KOPT-K1 (cell line): ENCODE results near the gene DNAJB12.

Experiments
- H3K27ac ChIP-seq: fragments of 200-600 bp; sonication (generic); 2 replicates; pipeline ENCODE4 v1.5.1; 2016; ENCODE audit warnings: antibody characterized with exemption, mild to moderate bottlenecking, low read depth, low read length; ENCODE audit not compliant: poor library complexity, severe bottlenecking
- H3K36me3 ChIP-seq: fragments of 200-600 bp; sonication (generic); 2 replicates; pipeline ENCODE4 v1.5.1; 2017; ENCODE audit warnings: antibody characterized with exemption, mild to moderate bottlenecking, low read length, moderate library complexity; ENCODE audit not compliant: insufficient read depth
- H3K9me3 ChIP-seq: fragments of 200-600 bp; sonication (generic); 2 replicates; pipeline ENCODE4 v1.5.1; 2017; ENCODE audit warnings: antibody characterized with exemption, low read length, mild to moderate bottlenecking; ENCODE audit not compliant: insufficient read depth, poor library complexity, severe bottlenecking

The DNAJB12 gene

GRCh38 chr10:72340510-72341261, 14.0 kb downstream of the DNAJB12 start:
- no peak overlapping the region for H3K27ac ChIP-seq
- H3K36me3 ChIP-seq = peaks cover 95% of the 10 kb centered on the region
- H3K9me3 ChIP-seq = no peaks in the 10 kb centered on the region

DNA sequence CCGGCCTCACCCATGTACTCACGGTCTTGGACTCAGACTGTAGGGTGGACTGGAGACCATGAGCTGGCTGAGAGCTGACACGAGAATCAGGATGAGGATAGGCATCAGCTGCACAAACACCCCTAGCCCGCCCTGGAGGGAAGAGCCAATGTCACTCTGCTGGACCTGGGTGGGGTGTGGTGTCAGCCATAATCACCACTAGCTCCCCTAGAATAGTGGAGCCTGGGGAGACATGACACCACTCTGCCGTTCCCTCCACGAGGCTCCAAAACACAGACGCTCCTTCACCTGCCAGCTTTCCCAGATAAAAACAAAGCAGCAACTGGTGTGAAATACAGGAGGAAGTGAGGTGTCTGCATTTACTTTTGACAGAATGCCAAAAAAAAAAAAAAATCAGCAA, 16.5 kb downstream of the DNAJB12 start:
- Histone ChIP-seq H3K27ac (no peak overlapping the region), H3K9me3 (no peaks in the 10 kb centered on the region), H3K36me3 (peaks cover 78% of the 10 kb centered on the region)

DNA sequence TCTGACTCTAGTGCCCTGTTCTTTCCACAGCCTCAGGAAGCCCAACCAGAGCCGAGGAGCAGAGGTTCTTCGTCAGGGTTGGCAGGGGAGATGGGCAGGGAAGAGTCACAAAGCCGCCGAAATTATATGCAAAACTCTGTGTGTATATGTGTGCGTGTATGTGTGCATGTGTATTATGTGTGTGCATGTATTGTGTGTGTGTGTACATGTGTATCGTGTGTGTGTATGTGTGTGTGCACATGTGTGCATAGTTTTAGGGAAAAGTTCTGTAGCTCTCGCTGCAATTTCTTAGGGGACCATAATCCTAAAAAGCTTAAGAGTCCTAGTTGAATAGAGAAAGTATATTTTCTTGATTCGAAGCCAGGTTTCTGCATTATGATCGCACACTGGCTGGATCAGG, 17.0 kb downstream of the DNAJB12 start:
- no peaks in the 10 kb centered on the region for H3K9me3 ChIP-seq
- no peak overlapping the region for H3K27ac ChIP-seq
- H3K36me3 ChIP-seq = peaks cover 74% of the 10 kb centered on the region

DNA sequence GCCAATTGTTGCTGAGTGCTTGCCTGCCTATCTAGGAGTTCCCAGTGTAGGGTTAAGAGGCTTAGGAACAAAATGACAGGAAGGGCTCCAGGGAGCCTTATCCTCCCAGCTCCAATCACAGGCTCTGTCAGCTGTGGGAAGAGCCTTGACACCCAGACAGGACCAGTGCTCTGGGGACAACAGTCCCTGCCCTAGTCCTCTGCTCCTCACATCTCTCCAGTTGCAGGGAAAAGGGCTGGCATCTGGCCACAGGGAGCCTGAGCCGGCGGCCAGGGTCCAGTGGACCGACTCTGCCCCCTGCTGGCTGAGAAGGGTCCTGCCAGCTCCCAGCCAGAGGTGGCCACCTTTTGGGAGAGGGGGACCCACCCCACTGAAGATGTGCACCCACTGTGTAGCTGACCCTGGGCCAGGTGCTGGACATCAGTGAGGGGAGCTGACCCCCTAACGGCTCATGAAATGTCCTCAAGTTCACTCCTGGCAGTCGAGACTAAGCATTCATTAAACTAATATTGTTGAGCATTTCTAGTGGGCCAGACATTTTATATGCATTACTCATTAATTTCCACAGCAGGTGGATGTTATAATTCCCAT, 17.6 kb downstream of the DNAJB12 start:
- peak overlapping the region; percentile 90 for H3K27ac ChIP-seq
- H3K36me3 ChIP-seq = peaks cover 68% of the 10 kb centered on the region
- H3K9me3 ChIP-seq = no peaks in the 10 kb centered on the region

- peak overlapping the region; percentile 90 for H3K27ac ChIP-seq
- no peaks in the 10 kb centered on the region for H3K9me3 ChIP-seq
- H3K36me3 ChIP-seq = peaks cover 61% of the 10 kb centered on the region
Observed at GRCh38 chr10:72336259-72337038, 18.3 kb downstream of the DNAJB12 start.

DNA sequence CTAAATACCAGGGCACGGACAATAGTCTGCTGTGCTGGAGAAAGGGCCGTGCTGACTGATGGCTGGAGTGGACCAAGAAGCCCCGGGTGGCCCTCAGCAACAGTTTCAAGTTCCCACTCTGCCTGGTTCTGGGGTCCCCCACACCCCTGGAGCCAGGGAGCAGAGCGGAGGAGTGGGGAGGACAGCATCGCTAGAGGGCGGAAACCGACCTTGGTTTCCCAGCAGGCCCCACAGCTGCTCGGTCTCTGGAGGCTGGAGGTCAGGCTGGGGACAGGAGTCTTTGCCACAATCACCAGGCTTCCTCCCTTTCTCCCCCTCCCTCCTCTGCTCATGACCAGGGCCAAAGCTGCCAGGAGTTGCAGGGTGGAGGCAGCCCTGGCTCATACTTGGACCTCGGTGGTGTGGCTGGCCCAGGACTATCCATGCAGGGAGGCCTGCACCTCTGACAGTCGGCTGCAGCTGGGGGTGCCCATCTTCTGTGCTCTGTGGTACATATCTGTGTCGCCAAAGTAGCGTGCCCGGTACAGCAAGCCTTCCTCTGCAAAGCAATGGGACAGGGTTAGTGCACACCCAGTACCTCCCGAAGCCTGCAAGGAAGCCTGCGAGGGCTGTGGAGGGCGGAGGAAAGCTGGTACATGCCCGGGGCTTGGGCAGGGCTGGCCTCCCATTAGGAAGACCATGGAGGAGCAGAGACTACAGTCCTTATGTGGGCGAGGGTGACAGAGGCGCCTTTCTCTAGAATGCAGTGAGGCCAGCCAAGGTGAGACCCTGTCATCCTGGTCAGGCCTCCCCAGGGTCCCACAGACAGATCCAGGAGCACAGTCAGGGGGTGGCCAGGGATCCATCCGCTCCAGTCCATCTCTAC, 19.1 kb downstream of the DNAJB12 start:
- peak overlapping the region; percentile 90 for H3K27ac ChIP-seq
- H3K36me3 ChIP-seq = peaks cover 53% of the 10 kb centered on the region
- no peaks in the 10 kb centered on the region for H3K9me3 ChIP-seq

DNA sequence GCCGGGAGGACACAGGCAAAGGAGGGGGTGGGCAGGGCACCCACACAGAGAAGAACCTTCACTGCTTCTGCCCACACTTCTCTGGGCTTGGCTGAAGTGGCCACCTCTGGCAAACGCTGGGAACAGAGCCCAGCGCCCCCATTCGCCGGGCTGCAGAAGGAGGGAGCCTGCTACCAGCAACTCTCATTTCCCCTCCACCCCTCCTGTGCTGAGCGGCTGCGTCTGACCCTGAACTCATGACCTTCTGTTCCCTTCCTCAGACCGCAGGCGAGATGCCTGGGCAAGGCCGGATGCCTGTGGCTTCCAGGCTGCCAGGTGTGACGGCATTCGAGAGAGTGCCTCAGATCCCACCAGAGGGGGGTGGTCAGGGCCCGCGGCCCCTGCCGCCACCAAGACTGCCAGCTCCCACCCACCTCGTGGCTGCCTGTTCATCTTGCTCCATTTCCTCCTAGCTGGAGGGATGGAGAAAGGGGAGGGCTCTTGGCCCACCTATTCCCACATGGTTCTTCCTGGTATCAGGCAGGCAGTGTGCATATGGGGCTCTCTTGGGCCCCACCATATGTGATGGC, 19.8 kb downstream of the DNAJB12 start:
- Histone ChIP-seq H3K36me3 (peaks cover 46% of the 10 kb centered on the region), H3K27ac (peak overlapping the region; percentile 90), H3K9me3 (no peaks in the 10 kb centered on the region)

DNA sequence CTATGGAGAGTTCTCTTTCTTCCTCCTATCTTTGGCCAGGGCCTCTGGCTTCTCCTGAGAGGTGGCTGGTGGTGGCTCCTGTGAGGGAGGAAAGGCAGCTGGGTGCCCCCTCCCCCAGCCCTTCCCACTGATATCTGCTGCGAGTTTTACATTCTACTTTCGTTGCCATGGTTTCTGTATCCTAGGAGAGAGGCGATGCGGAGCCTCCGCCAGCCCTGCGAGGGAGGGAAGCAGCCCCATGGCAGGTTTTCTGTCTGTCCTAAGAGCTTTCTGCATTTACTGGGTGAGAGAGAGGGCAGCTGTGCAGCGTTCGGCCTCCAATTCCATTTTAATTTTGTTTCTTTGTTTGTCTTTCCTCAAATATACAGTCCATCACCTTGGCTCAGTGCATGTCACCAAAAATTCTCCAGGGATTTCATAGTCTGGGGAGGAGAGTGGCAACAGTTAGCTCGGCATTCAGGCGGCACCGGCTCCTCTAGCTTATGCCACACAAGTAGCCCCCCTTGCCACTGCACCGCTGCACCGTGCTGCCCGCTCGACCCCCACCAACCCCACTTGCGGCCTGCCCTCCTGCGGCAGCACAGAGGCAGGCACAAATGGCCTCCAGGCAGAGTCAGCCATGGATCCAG, 20.4 kb downstream of the DNAJB12 start:
- H3K36me3 ChIP-seq = peaks cover 40% of the 10 kb centered on the region
- H3K27ac ChIP-seq = peak overlapping the region; percentile 90

DNA sequence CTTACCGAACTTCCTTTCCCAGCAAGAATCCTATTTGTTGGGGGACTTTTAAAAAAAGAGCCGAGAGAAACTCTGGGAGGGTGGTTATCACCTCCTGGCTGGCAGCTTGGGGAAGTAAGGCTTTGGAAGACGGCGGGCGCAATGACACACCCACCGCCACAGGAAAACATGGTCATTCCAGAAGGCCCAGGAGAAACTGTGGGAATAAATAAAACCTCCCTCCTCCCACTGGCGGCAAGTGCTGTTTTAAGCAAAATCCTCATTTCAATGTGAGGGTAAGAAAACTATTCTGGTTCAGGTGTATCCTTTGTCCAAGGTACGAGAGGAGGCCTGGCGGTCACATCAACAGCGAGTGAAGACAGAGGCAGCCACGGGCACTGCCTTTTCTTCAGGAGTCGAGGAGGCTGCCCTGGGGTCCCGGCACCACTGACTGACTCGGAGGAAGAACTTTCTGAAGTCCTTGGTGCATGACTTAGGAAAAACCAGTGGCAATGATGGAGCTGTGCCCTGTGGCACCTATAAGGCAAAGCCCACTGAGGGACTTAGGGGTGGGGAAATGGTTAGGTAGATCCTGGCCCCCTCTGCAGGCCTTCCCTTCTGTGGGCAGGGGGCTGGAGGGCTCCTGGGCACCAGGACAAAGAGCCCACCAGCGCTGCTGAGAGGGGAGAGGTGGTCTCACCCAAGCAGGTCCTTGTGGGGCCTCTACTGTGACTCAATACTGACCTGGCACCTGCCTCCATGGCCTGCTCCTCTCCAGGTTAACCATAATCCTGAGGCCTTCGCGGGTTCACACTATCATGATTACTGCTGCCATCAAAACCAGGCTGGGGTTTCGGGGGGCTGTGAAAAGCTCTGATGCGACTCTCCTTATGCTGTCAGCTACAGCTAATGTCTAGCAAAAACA, 21.4 kb downstream of the DNAJB12 start:
- Histone ChIP-seq H3K9me3 (no peaks in the 10 kb centered on the region), H3K36me3 (peaks cover 30% of the 10 kb centered on the region), H3K27ac (peak overlapping the region; percentile 90)

More for the DNA sequence above, 20.4 kb downstream of the DNAJB12 start:
- no peaks in the 10 kb centered on the region for H3K9me3 ChIP-seq

DNA sequence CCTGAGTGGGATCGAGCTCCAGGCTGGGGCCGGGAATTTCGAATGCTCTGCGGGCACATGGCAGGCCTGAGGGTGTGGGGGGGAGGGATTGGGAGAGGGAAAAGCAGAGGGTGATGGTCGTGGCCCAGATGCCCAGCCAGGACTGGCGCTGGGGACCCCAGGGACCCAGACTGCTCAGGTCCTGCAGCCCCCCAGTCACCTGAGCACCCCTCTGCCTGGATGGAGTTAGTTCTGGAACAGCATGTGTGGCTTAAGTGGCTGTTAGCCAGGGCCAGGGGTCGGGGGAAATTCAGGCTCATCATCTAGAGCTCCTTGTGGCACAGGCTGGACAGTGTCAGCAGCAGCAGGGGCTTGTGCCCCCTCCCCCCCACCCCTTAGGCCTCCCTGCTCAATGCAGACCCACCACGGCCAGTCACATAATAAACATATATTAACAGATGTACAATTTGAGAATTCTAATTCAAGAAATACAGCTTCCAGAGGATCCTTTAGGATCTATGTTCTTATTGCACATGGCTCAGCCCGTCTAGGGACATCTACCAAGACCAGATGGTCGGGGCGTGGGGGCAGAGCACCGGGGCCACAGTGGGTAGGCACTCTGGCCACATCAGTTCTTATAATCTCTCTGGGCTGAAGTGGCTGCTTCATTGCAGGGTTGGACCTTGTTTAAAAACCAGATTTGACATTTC, 22.2 kb downstream of the DNAJB12 start:
- H3K9me3 ChIP-seq = no peaks in the 10 kb centered on the region
- peaks cover 22% of the 10 kb centered on the region for H3K36me3 ChIP-seq
- peak overlapping the region; percentile 90 for H3K27ac ChIP-seq

GRCh38 chr10:72331575-72332422, 22.9 kb downstream of the DNAJB12 start:
- no peaks in the 10 kb centered on the region for H3K9me3 ChIP-seq
- peaks cover 15% of the 10 kb centered on the region for H3K36me3 ChIP-seq
- peak overlapping the region; percentile 90 for H3K27ac ChIP-seq

DNA sequence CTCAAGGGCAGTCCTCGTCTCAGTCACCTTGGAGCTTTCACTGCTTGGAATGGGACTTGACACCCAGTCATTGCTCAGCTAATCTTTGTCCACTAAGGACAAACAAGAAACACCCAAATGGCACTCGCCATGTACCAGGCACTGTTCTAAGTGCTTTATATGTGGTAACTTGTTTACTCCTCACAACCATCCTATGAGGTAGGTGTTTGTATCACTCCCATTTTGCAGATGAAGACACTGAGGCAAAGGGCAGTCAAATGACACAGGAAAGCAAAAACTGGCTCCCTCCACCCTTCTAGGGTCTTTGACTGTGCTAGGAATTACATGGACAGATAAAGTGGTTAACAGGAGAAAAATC, 24.7 kb downstream of the DNAJB12 start:
- no peaks in the 10 kb centered on the region for H3K36me3 ChIP-seq
- H3K27ac ChIP-seq = peak overlapping the region; percentile 90
- H3K9me3 ChIP-seq = no peaks in the 10 kb centered on the region
